ENCODE data around the gene RRAD.

The RRAD gene

DNA sequence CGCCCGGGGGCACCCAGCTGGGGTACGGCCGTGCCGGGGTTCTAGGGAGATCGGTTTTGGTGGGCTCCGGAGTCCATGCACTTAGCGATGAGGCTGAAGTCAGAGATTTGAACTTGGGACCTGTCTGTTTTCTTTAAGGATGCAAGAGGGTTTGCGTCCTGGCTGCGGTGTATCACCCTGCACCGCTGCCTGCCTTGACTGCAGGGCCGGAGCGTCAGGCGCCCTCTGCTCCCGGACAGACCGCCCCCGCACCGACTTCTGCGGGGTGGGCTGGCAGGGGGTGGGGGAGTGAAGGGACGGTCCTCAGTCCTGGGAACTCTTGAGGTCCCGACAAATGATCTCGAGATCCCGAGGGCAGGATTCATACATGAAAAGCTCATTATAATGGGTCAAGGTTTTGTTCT is 44.3 kb downstream of the RRAD start:
- DNase-seq (ENCODE audit: low read depth, low spot score), result no peak

DNA sequence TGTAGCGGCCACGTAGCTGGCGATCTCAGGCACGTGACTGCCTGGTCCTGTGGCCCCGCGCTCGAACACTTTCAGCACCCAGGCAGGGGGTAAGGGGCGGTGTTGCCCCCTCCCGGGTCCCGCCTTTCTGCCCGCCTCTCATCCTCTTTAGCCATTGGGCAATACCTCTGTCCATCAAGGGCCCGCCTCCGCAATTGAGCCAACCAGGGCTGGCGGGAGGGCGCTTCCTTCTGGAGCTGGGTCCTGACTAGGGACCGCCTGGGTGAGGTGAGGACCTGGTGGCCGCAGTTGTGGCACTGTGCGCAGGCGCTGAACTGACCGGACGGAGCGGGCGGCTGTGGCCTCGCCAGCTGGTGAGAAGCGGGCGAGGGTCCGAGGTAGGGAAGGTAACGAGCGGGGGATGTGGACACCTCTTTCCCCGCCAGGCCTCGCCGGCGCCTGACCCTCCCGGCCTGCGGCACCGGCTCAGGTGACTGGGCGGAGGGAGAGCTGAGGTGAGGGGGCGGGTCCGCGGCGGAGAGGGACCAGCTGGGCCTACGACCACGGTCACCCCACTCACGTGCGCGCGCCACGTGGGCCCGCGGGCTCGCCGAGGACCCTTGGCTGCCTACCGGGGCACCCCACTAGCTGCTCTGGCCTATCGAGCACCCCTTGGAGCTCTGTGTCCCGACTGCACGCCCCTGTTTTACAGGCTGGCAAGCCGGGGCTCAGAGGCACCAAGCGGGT is 44.9 kb downstream of the RRAD start, which contains the start of gene PDP2:
PDP2 (plus strand) TSS at position 228 of the 726 bp plus-strand sequence. CDS start 3,770 bp downstream, outside the sequence.
- peak; percentile 87 for DNase-seq (ENCODE audit: low read depth, low spot score)

DNA sequence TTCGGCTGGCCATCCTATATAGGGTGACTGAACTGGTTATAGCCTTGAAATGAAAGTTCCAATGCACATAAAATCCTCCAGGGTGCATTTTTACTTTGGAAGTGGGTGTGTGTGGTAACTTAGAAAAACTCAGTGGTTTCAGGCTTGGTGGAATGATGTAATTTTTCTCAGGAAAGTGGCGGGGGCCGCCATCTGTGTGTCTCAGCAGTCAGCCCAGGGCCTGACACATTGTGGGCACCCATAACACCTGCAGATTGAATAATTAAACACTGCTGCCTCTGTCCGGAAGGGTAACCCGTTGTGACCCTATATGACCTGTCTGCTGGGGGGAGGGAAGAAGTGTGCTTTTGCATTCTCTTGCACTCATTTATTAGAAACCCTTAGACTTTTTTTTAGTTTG is 47.3 kb downstream of the RRAD start:
- no peak for DNase-seq (ENCODE audit: low read depth, low spot score)

DNA sequence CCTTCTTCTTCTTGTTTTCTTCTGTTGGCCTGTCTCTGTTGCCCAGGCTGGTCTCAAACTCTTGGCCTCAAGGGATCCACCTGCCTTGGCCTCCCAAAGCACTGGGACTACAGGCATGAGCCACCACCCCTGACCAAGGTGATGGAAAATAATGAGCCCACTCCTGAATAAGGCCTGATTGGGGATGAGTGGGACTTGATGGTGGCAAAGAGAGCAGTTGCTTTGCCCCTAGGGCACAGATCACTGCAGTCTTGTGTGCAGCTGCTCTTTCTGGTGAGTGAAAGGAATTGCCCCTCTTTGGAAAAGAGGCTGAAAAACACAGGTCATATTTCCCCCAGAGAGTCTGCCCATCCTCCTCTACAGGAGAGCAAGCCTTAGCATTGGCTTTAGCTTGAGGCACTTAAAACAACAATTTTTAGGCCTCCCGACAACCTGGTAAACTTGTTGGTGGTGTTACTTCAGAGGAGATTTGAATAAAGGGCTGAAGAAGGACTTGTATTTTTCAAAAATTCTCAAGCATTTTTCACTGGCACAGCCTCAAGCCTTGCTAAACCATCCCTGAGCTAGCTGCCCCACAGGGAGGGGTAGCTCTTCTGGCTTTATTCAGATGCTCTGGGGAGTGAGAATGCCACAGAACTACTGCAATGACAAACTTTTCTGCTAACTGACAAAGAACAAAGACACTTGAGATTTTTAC is 51.1 kb downstream of the RRAD start:
- DNase-seq (ENCODE audit: low read depth, low spot score), result no peak

DNA sequence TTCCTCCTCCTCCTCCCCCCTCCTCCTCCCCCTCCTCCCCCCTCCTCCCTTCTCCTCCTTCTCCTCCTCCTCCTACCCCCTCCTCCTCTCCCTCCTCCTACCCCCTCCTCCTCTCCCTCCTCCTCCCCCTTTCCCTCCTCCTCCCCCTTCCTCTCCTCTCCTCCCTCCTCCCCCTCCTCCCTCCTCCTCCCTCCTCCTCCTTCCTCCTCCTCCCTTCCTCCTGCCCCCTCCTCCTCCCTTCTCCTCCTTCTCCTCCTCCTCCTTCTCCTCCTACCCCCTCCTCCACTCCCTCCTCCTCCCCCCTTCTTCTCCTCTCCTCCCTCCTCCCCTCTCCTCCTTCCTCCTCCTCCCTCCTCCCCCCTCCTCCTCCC is 51.7 kb downstream of the RRAD start:
- DNase-seq (ENCODE audit: low read depth, low spot score), result no peak

DNA sequence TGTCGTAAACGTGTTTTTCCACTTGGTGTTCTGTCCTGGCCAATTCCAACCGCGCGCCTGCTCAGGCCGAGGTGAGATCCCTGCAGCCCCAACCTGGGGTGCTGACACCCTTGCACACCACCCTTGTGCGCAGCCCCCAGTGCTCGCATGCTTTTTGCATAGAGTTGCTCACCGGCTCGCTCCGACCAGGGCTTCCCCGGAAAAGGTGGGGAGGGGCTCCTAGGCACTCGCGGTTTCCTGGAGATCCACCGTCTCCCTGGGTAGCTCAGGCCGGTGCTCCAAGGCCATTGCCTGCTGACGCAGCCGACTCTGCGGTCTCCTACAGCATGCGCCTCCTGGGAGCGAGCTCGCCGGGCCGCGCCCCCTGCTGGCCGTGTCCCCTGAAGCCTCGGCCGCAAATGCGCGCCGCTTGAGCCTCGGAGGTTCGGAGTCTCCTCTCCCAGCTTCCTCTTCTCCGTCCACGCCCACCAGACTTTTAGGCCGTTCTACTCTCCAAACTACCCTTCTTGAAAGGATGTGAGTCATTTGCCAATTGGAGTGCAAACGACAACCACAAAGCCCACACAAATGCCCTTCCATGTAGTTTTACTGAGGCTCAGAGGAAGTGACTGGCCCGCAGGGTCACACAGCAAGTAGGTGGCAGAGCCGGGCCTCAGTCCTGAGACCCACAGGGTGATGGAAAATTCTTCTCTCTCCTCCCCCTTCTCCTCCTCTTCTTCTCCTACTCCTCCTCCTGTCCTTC is 52.2 kb downstream of the RRAD start:
- DNase-seq (ENCODE audit: low read depth, low spot score), result peak; percentile 79

DNA sequence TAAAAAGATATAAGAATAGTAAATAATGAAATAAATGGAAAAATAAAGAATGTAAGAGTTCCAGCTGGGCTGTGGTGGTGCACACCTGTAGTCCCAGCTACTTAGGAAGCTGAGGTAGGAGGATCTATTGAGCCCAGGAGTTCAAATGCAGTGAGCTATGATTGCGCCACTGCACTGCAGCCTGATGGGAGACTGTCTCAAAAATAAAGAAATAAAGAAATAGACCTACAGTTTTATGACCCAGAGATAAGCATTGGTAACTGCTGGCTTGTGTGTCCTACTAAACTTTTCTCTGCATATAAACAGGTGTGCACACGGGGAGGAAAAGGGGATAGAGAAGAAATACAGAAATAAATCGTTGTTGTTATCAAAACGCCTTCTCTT is 52.8 kb downstream of the RRAD start:
- no peak for DNase-seq (ENCODE audit: low read depth, low spot score)

DNA sequence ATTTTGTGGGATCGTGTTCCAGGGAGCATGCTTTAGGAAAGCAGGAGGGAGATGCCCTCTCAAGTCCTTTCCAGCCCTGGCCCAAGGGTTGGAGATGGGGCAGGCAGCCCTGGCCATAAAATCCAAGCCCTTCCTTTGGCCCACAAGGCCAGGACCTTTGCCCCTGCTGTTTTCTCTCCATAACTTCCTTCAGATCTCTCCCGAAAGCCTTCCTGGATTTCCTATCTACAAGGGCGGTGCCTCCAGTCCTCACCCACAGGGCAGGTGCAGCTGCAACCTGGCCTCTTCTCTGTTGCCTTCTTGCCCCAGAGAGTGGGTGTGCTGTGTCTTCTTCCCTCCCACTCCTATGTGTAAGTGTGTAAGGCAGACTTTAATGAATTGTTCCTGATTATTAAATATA is 53.5 kb downstream of the RRAD start:
- DNase-seq (ENCODE audit: low read depth, low spot score), result no peak
